ENCODE measurements around the gene SCLY.

SCLY gene

DNA sequence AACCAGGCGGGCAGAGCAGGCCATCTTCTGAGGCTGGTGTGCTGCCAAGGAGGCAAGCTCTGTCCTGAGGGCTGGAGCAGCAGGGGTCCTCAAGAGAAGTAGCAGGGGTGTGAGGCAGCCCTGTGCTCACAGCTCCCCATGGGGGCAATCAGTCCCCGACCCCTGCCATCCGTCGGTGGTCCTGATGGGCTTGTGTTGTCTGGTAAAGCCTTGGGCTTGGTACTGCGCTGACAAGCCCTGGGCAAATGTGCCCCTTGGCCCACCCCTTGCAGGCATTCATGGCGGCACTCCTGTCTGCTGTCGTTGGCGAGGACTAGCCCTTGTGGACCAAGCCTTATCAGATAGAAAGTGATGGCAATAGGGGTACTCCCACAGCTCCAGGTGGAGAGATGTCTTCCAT is 22.6 kb upstream of the SCLY start (continued):
- TF ChIP-seq YY2 (tag by site-specific recombination; IDR thresholded peaks at IDR 0.05), result no peak
- no peak for TF ChIP-seq ZBTB7A (tag by site-specific recombination; IDR thresholded peaks at IDR 0.05; ENCODE audit: low read depth)
- TF ChIP-seq ZNF621 (tag by site-specific recombination; IDR thresholded peaks at IDR 0.05), result no peak
- no peak for TF ChIP-seq ZNF140 (tag by site-specific recombination; IDR thresholded peaks at IDR 0.05)
- TF ChIP-seq SP3 (tag by site-specific recombination; IDR thresholded peaks at IDR 0.05), result no peak
- no peak for TF ChIP-seq ZNF785 (tag by site-specific recombination; IDR thresholded peaks at IDR 0.05)
- TF ChIP-seq ZNF302 (tag by site-specific recombination; IDR thresholded peaks at IDR 0.05; ENCODE audit: low read depth), result no peak

DNA sequence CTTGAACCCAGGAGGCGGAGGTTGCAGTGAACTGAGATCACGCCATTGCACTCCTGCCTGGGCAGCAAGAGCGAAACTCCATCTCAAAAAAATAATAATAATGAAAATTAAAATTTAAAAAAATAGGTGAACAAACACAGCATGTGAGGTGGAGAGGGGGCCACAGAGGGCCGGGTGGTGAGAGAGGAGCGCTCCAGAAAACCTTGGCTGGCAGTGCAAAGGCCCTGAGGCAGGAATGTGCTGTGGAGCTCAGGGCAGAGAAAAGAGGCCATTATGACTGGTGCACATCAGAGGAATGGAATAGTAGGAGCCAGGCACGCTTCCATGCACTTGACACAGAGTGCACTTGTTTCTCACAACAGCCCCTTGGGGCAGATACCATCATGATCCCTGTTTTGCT is 21.6 kb upstream of the SCLY start:
- ChIA-PET CTCF (no interaction called here), POLR2A (no interaction called here)
- no peak overlapping the region for H3K4me3 ChIP-seq (ENCODE audit: low read depth, low read length)
- H3K9me3 ChIP-seq (ENCODE audit: control insufficient read depth, insufficient read depth, low read depth, low read length), result no peaks in the 10 kb centered on the region
- no peaks in the 10 kb centered on the region for H3K4me1 ChIP-seq (ENCODE audit: control insufficient read depth, insufficient read depth, low read length)
- H3K36me3 ChIP-seq (ENCODE audit: control insufficient read depth in 2 of 2, insufficient read depth in 1 of 2, low read length in 2 of 2), result peaks cover 0 to 87% of the 10 kb centered on the region in 2 experiments; a peak in 2 of 3 replicates
- no peak overlapping the region for H3K27ac ChIP-seq (ENCODE audit: extremely low read depth, low read depth, low read length)
- TF ChIP-seq ZNF623 (tag by site-specific recombination; IDR thresholded peaks at IDR 0.05) (peak; percentile 81), ZBTB8A (tag by site-specific recombination; IDR thresholded peaks at IDR 0.05) (no peak)

DNA sequence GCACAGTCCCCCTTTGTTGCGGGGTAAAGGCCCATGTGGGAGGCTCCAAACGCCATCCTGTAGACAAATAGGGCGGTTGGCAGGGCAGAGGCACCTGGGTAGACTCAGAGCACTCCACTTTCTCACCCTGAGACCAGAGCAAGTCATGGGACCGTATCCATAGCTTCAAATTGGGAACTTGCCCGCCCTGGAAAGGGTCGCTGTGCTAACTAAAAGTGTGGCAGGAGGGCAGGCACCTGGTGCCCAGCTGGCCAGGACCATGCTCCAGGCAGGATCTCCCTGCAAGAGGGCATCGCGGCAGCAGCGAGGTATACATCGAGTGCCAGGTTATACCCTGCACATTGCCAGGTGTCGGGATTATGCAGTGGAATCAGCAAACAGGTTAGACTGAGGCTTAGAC is 20.8 kb upstream of the SCLY start:
- ChIA-PET POLR2A (no interaction called here), CTCF (interaction anchor here (0.6 kb wide), 1 partner anchor 113 kb away, joined by 4 read pairs; no protein-coding TSS in a partner anchor)
- TF ChIP-seq, protein P1, sequence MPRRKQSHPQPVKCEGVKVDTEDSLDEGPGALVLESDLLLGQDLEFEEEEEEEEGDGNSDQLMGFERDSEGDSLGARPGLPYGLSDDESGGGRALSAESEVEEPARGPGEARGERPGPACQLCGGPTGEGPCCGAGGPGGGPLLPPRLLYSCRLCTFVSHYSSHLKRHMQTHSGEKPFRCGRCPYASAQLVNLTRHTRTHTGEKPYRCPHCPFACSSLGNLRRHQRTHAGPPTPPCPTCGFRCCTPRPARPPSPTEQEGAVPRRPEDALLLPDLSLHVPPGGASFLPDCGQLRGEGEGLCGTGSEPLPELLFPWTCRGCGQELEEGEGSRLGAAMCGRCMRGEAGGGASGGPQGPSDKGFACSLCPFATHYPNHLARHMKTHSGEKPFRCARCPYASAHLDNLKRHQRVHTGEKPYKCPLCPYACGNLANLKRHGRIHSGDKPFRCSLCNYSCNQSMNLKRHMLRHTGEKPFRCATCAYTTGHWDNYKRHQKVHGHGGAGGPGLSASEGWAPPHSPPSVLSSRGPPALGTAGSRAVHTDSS (tag by site-specific recombination; IDR thresholded peaks at IDR 0.05), result no peak
- no peak for TF ChIP-seq ZNF140 (tag by site-specific recombination; IDR thresholded peaks at IDR 0.05)
- TF ChIP-seq ZNF239 (tag by site-specific recombination; IDR thresholded peaks at IDR 0.05), result no peak
- no peak for TF ChIP-seq ZNF302 (tag by site-specific recombination; IDR thresholded peaks at IDR 0.05; ENCODE audit: low read depth)
- no peak for TF ChIP-seq ZNF211 (tag by site-specific recombination; IDR thresholded peaks at IDR 0.05; ENCODE audit: low read depth)
- no peak for TF ChIP-seq ZBTB7A (tag by site-specific recombination; IDR thresholded peaks at IDR 0.05; ENCODE audit: low read depth)
- no peak for TF ChIP-seq ZNF654 (tag by site-specific recombination; IDR thresholded peaks at IDR 0.05; ENCODE audit: low read depth)
- TF ChIP-seq ZNF530 (tag by site-specific recombination; IDR thresholded peaks at IDR 0.05; ENCODE audit: low read depth), result no peak
- TF ChIP-seq ZNF366 (tag by site-specific recombination; conservative IDR thresholded peaks at IDR 0.05), result no peak
- no peak for TF ChIP-seq ZNF701 (tag by site-specific recombination; IDR thresholded peaks at IDR 0.05)
- no peak for TF ChIP-seq ZNF174 (tag by site-specific recombination; IDR thresholded peaks at IDR 0.05)
- TF ChIP-seq ZNF335 (tag by site-specific recombination; conservative IDR thresholded peaks at IDR 0.05), result no peak
- TF ChIP-seq GFI1B (tag by site-specific recombination; IDR thresholded peaks at IDR 0.05), result no peak
- no peak for TF ChIP-seq SALL2 (tag by site-specific recombination; IDR thresholded peaks at IDR 0.05; ENCODE audit: borderline replicate concordance)
- no peak for TF ChIP-seq GLIS2 (tag by site-specific recombination; IDR thresholded peaks at IDR 0.05)
- TF ChIP-seq SP3 (tag by site-specific recombination; IDR thresholded peaks at IDR 0.05), result no peak
- no peak for TF ChIP-seq ZNF426 (tag by site-specific recombination; IDR thresholded peaks at IDR 0.05)
- TF ChIP-seq, protein P2, sequence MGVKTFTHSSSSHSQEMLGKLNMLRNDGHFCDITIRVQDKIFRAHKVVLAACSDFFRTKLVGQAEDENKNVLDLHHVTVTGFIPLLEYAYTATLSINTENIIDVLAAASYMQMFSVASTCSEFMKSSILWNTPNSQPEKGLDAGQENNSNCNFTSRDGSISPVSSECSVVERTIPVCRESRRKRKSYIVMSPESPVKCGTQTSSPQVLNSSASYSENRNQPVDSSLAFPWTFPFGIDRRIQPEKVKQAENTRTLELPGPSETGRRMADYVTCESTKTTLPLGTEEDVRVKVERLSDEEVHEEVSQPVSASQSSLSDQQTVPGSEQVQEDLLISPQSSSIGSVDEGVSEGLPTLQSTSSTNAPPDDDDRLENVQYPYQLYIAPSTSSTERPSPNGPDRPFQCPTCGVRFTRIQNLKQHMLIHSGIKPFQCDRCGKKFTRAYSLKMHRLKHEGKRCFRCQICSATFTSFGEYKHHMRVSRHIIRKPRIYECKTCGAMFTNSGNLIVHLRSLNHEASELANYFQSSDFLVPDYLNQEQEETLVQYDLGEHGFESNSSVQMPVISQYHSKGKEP (tag by site-specific recombination; IDR thresholded peaks at IDR 0.05), result no peak
- Histone ChIP-seq H3K36me3 (ENCODE audit: control insufficient read depth in 2 of 2, insufficient read depth in 1 of 2, low read length in 2 of 2) (peaks cover 0 to 90% of the 10 kb centered on the region in 2 experiments; a peak in 2 of 3 replicates), H3K4me1 (ENCODE audit: control insufficient read depth, insufficient read depth, low read length) (no peaks in the 10 kb centered on the region), H3K9me3 (ENCODE audit: control insufficient read depth, insufficient read depth, low read depth, low read length) (no peaks in the 10 kb centered on the region), H3K27ac (ENCODE audit: extremely low read depth, low read depth, low read length) (no peak overlapping the region), H3K4me3 (ENCODE audit: low read depth, low read length) (no peak overlapping the region)
